Right renal pelvis (tissue), 4 donors: Measurements from ENCODE around the gene KCNJ4. TPM values are rescaled to one million over a fixed set of nuclear protein-coding genes. Genes with fewer than 3 reads are reported as not detected.

Experiments used
- DNase-seq, 4 donors: peaks; one replicate each; pipeline ENCODE4 v3.0.0-alpha.2; 2013; ENCODE audit warnings: low read depth in 4 of 4, low spot score in 3 of 4, missing footprints in 1 of 4
- polyA plus RNA-seq, 4 donors: library from polyadenylated mRNA; unstranded; fragments of 120-200 nt; gene quantifications; one replicate each; pipeline ENCODE4 v1.2.1, GENCODE V29; 2013; ENCODE audit not compliant: insufficient read length in 4 of 4

KCNJ4 gene
- under 1 TPM; 0.17 to 0.51 (median 0.28) TPM for polyA plus RNA-seq

DNA sequence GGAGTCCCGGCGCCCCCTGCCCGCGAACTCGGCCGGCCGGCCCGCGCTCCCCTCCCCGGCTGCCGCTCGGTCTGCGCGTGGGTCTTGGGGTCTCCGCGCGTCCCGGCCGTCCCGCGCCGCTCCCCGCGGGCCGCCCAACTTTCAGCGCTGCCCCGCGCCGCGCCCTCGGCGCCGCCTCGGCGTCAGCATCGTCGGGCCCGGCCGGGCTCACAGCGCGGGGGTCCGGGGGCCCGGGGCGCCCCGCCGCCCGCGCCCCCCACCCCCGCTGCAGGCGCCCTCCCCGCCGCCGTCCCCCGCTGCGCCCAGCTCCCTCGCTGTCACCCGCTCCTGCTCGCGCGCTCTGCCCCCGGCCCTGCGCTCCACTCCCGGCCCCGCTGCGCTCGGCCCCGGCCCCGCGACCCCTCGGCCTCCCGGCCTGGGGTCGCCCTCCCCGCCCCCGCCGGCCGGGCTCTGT lies at the start of gene KCNJ4:
KCNJ4 (minus strand) TSS at position 124 of the 454 bp plus-strand sequence. CDS start 27,067 bp downstream, outside the sequence.
- DNase-seq, result no peak

DNA sequence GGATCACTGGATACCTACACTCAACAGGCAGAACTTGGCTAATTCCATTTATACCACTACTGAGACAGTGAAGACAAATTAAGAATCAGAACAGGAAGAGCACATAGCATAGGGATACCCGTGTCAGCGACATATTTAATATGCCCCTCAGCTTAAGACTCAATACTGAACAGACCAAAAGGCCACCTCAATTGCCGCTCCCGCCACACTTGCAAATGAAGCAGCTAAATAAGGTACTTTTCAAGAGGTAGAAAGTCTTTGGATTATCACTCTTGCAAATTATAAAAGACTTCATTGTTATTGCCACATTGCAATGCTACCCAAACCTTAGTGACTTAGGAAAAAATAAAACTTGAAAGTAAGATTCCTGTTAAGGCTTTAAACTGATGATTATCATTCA lies 48.0 kb upstream of the KCNJ4 start:
- no peak for DNase-seq

DNA sequence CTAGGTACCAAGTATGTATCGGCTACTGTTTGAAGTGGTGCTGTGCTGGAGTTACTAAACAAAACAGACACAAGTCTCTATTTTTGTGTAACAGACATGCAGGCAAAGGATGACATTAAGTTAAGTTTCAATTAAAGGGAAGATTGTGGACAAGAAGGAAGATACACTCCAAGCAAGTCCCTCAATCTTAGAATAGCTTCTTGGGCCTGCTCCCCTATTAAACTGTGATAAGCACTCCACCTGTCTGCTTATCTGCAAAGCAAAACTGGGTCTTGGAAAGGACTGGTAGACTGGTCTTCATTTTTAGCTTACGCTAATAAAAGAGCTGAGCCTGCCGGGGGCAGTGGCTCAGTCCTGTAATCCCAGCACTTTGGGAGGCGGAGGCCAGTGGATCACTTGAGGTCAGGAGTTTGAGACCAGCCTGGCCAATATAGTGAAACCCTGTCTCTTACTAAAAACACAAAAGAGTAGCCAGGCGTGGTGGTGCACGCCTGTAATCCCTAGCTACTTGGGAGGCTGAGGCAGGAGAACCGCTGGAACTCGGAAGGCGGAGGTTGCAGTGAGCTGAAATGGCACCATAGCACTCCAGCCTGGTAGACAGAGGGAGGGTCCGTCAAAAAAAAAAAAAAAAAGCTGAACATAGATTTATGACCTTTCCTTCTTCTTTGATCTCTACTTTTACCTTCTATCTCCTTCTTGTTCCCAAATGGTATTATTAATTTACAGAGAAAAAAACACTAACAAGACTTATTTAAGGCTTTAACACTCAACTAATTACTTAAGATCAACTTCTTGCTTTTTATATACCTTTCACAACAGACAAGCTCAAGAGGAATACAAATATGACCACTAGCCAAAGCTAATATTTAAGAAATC lies 47.0 kb upstream of the KCNJ4 start:
- no peak for DNase-seq

DNA sequence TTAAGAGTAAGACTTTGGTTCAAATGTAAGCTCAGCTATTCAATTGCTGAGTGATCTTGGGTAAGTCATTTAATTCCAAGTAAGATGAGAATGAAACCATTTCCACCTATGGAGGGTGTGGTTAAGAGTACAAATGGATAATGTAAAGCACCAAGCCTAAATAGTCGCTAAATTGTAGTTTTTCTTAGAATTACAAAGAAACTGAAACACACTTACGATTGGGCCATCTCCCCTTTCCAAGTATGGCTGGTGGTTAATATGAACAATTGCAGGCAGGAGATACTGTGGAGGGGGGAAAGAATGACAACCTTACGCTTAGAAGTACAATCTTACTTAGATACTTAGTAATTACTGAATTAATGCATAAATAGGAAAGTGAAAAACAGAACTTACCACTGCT lies 42.9 kb upstream of the KCNJ4 start:
- DNase-seq, result no peak

DNA sequence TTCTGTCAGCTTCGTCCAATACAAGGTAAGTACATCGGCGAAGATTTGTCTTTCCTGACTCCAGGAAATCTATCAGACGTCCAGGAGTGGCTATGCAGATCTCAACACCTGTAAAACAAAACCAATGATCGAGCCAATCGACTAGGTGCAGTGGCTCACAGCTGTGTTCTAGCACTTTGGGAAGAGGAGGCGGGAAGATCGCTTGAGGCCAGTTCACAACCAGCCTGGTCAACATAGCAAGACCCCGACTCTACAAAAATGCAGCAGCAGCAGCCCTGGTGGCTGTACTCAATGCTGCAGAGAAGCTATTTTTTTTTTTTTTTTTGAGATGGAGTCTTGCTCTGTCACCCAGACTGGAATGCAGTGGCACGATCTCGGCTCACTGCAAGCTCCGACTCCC lies 39.9 kb upstream of the KCNJ4 start:
- DNase-seq, result no peak

DNA sequence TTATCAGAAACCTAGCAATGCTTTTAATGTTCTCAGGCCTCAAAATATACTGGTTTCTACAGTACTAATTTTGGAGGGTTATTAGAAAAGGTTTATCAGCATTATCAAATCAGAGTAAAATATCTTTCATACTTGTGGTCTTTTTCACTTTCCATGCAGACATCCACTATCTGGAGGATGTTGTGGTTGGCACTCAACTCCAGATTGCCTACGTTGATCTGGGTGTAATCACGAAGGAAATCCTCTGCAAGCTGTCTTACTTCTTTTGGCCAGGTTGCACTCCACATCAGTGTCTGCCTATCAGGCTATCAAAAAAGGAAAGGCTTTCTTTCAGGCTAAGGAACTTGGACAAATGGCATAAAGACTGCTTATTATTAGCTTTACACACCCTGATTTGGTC lies 39.5 kb upstream of the KCNJ4 start:
- DNase-seq, result no peak

DNA sequence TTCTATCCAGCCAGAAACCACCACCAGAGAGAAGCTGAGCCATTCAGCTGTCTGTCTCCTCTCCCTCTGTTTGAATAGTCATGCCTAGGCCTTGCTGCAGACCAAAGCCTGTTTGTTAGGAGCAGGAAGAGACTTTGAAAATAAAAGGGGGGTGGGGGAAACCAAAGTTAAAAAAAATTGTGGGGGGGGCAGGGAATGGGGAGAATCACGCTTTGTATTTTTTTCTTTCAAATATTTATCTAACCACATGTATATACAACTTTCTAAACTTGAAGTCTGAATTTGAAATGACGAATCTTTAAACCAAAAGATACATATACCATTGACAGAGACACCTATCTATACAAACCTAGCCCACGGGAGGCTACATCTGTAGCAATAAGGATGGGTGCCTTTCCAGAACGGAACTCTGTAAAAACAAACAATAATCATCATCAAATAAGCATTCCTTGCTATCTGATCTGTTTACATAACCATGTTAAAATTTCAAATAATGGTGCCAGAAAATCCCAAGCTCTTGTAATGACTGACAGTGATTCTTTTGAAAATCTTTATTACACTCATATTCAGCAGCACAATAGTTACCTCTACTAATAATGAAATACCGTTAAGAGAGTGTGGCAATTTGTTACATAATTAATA lies 36.8 kb upstream of the KCNJ4 start:
- DNase-seq, result no peak

DNA sequence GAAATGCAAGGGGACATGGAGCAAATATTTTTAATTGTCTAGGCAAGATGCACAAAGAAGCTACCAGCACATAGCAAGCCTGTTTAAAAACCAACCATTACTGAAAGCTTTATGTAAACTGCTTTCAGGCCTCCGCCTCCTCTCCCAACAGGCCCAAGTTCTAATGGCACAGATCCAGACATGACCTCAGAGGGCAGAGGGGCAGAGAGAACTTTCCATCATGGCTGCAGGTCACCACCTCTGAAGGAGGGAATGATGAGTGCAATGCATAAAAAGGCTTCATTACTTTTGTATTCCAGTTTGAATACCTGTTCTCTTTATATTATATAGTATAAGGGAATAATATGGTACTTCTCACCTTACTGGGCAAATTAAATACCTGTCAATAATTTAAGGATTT lies 35.9 kb upstream of the KCNJ4 start:
- DNase-seq, result no peak

DNA sequence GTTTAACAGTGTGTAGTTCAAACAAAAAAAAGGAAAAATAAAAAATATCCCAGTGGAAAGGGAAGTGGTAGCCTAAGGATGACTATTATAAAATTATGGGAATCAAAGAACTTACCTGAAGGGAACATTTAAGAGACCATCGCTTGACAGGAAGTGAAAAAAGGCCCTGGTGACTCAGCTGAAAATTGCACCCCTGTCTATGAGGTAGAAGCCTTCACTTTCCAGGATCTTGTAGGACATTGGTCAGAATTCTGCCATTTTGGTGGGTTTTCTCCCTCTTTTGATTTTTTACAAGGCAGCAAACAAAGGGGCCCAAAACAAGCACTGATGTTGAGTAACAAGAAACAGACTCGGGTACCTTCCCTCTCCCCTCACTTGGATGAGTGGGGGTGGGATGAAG lies 35.5 kb upstream of the KCNJ4 start:
- DNase-seq, result no peak

DNA sequence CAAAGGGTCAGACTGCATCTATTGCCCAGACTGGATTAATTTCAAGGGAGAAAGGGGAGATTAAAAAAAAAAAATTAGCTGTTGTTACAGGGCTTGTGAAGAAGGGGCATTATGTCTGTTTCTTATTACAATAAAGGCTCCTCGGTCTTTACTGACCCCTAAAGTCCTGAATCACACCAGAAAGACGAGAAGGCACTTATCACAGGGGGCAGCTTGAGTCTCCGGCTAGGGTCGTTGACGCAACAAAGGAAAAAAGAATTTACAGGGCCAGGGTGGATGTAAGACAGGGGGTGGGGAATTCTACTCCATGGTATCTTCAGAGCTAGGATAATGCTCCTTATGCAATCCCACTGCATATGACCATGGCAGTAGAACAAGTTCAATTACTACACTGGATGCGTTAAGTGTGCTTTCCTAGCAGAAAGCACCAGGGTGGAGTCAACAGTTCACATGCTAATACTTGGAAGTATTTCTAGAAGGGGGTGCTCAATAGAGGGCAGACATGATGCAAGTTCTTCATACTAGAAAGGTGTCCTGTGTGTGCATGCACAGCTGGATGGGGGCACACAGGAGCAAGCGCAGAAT lies 34.7 kb upstream of the KCNJ4 start:
- DNase-seq, result no peak

DNA sequence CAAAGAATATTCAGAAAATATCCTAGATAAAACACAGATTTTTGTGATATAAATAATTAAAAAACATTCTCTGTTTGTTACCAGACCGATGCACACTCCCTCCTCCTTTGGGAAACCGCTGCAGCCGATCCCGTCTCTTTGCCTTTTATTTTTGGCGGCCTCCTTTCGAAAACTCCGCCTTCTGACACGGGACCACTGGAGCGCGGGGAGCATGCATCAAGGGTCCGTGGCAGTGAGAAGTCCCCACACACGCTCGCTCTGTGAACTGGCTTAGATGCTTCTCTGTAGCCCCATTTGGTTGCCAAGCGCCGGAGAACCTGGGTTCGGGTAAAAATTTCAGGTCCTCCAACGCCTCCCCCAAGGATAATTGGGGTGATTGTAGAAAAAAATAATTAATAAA lies 34.1 kb upstream of the KCNJ4 start:
- DNase-seq, result no peak

DNA sequence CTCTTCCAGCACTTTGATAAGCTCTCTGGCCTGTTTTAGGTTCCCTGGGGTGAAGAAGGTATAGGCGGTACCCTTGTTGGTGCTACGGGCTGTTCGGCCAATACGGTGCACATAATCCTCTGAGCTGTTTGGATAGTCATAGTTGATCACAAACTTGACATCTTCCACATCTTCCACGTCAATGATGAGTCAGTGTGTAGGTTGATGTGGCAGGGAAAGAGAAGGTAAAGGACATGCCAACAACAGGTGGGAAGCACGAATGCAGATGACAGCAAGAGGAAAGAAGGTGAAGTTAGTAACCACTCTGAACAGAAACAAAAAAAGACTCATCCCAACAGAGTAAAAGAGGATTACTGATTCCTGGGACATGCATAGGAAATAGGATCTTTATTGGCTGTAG lies 32.9 kb upstream of the KCNJ4 start:
- no peak for DNase-seq

DNA sequence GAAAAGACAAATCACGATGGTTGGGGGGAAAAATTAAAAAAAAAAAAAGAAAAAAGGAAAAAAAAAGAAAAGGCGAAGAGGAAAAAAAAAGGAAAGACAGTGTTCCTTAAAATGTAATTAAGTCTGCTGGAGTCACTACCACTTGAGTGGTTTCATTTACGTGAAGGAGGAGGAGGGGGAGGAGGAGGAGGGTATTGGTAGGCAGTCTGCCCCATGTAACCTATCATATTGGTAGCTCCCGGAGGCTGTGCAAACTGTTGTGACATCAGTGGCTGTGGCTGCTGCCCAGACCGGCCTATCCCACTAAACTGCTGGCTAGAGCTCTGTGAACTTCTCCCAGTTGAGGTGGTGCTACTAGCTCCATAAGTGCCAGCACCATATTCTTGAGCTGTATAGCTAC lies 30.8 kb upstream of the KCNJ4 start:
- no peak for DNase-seq

DNA sequence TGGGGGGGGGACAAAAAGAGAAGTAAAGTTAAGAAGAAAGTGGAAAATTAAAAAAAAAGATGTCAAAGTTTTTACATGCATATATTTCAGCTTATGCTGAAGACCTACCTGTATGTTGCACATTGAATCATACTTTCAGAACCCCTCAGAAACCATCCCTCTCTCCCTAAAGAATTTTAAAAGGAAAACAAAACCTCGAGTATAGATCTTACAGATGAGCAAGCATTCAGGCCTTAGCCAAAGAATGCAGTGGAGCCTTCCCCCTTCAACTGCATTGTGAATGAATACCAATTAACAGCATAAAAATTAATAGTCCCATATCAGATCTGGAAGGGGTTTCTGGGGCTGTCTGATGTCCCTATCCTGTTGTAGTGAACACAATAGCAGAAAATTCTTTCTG lies 29.2 kb upstream of the KCNJ4 start:
- no peak for DNase-seq

DNA sequence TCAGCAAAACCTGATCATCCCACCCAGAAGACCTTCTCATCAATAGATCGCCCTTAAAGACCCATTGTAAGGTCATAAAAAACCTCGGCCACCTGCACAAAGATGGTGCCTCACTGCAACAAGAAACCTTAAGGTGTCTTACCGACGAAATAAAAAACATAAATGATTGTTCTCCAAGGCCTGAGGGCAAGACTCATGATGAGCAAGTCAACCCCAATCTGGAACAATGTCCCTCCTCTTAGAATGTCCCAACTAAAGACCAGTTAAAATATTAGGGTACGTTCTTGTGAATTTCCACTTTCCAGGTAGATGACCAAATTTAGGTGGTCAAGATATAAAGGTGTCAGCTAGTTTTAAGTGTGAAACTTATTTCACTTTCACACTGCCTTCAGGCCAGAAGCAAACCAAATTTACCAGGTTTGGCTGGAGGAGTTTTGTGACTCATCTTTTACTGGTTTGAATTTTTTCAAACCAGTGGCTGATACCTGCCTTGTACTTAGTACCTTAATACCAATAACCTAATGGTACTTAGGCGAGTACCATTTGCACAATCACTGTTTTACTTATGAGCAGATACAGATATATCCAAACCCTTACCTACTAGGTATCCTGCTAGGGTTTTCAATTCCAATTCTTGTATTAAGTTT lies 27.8 kb upstream of the KCNJ4 start:
- DNase-seq, result no peak

DNA sequence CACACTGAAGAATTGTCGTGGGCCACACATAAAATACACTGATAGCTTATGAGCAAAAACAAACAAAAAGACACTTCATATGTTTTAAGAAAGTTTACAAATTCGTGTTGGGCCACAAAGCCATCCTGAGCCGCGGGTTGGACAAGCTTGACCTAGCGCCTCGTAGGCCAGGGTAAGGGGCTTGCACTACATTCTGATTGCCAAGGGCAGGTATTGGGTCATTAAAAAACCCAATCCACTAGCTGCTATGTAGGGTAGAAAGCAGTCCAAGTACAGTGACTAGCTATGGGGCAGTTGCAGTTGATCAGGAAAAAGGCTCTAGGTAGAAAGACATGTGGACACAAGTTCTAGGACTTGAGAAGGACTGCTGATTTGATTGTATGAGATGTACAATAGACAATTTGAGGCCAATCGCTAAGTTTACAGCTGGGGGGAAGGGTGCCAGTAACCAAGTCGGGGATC lies 26.9 kb upstream of the KCNJ4 start:
- DNase-seq, result no peak

DNA sequence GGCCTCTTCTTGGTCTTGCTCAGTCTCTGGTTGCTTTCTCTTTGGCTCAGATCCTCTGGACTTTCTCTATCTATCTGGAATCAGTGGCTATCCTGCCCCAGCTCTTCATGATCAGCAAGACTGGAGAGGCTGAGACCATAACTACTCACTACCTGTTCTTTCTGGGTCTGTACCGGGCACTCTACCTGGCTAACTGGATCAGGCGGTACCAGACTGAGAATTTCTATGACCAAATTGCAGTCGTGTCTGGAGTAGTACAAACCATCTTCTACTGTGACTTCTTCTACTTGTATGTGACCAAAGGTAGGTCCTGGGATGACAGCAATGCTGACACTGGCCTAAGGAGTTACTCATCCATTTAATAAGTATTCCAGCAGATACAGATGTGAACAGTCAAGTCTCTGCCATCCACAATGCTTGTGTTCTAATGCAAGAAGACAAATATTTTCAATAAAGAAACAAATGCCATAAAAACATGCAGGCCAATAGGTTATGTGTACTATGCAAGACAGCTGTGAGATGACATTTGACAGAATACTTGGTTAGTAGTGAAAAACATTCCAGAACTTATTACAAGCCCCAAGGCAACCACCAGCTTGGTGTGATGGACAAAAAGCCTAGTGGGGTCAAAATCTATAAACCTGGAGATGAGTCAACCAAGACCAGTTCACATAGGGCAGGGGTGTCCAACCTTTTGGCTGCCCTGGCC lies 26.3 kb upstream of the KCNJ4 start:
- no peak for DNase-seq

DNA sequence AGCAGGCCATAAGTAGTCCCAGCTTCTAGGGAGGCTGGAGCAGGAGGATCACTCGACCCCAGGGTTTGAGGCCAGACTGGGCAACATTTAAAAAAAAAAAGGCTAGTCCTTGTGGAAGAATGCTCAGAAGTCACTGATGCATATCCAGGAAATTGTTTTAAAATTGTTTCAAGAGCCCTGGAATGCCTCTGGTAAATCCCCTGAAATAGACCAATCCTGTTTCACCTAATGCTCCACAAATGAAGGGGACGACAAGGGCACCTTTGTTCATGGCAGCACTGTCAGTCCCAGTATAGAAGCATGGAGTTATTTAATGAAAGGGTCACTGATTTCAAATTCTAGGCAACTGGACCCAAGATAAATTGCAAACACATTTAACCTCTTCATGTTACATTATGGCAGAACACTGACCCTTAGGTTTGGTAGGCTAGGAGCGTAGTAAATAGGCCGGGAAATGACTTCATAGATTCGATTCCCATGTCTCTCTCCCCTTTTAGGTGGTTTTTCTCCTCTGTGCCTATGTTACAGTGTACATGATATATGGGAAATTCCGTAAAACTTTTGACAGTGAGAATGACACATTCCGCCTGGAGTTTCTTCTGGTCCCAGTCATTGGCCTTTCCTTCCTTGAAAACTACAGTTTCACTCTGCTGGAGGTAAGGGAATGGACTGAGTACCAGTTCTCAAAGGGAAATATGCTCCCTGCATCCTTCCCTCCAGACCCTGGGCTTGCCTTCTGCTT lies 24.3 kb upstream of the KCNJ4 start:
- DNase-seq, result no peak

DNA sequence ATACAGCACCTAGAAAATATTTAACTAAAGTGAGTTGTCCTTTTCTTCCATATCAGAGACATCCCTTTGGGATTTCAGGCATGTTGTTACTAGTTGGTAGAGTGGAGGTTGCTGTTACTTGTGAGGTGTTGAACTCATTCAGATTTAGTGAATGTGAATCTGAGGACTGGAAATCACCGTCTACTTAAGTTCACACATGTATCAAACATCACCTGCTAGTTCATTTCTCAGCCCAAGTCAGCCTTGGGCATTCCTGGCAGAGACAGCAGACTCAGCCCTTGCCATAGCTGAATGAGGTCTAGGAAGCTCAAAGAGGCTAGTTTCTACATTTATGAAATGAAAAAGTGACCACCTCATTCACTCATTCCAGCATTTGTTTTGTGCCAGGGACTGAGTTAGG lies 22.6 kb upstream of the KCNJ4 start:
- no peak for DNase-seq
